Spleen (tissue), 11 donors: Measurements from ENCODE around the gene CIT. TPM values are rescaled to one million over a fixed set of nuclear protein-coding genes. Genes with fewer than 3 reads are reported as not detected.
A peak's percentile ranks its signal among the peaks of the same experiment; 100 is the strongest.

ENCODE experiments used
- DNase-seq: peaks from one replicate; pipeline ENCODE4 v3.0.0-alpha.2; 2020
- H3K27ac ChIP-seq, 8 donors: fragments of 200-600 bp; sonication (generic) in 7 of 8; 1 replicate in 4 of 8; 2 replicates in 4 of 8; pipeline versions ENCODE4 v1.5.0 to v1.8.0; 2016 to 2021; ENCODE audit warnings: inconsistent platforms in 4 of 8, mild to moderate bottlenecking in 4 of 8, moderate library complexity in 1 of 8
- H3K27me3 ChIP-seq, 7 donors: fragments of 200-600 bp; sonication (generic) in 6 of 7; replicated peaks in 1 of 7; 1 replicate in 4 of 7; 2 replicates in 3 of 7; pipeline versions ENCODE4 v1.5.0 to v1.8.0; 2016 to 2021; ENCODE audit warnings: inconsistent platforms in 3 of 7, mild to moderate bottlenecking in 1 of 7
- H3K36me3 ChIP-seq, 6 donors: fragments of 200-600 bp; sonication (generic) in 5 of 6; 1 replicate in 4 of 6; 2 replicates in 2 of 6; pipeline versions ENCODE4 v1.5.0 to v1.8.0; 2016 to 2021; ENCODE audit warnings: inconsistent platforms in 2 of 6
- H3K4me1 ChIP-seq, 6 donors: fragments of 200-600 bp; sonication (generic) in 5 of 6; 1 replicate in 3 of 6; 2 replicates in 3 of 6; pipeline versions ENCODE4 v1.5.0 to v1.8.0; 2016 to 2021; ENCODE audit warnings: inconsistent platforms in 3 of 6
- H3K4me3 ChIP-seq, 8 donors: fragments of 200-600 bp; sonication (generic) in 7 of 8; 1 replicate in 4 of 8; 2 replicates in 4 of 8; pipeline versions ENCODE4 v1.5.0 to v1.8.0; 2016 to 2021; ENCODE audit warnings: inconsistent platforms in 4 of 8, mild to moderate bottlenecking in 4 of 8, moderate library complexity in 2 of 8
- H3K9me3 ChIP-seq, 8 donors: fragments of 200-600 bp; sonication (generic) in 7 of 8; 1 replicate in 4 of 8; 2 replicates in 4 of 8; pipeline versions ENCODE4 v1.5.0 to v1.8.0; 2016 to 2021; ENCODE audit warnings: inconsistent platforms in 4 of 8
- POLR2A ChIP-seq, 3 donors: fragments of 450-650 bp; IDR thresholded peaks; one replicate each; pipeline ENCODE4 v1.5.1; 2017; ENCODE audit warnings: antibody characterized with exemption in 3 of 3, mild to moderate bottlenecking in 1 of 3
- POLR2AphosphoS5 ChIP-seq, 3 donors: sonication (generic); formaldehyde crosslinking; IDR thresholded peaks; one replicate each; pipeline ENCODE4 v1.5.1; 2017; ENCODE audit warnings: antibody characterized with exemption in 3 of 3
- WGBS, 5 donors: extraction: QIAGEN DNeasy Blood & Tissue Kit in 3 of 5; methylation state at CpG; one replicate each; pipeline versions ENCODE4 v1.1.5 to v1.1.7; 2013 to 2018; 5-methylcytosine and 5-hydroxymethylcytosine counted together
- intact Hi-C: fragments of 100-400 bp; cut with DNase I; formaldehyde crosslinking; loops from one replicate; pipeline ENCODE4 v1.15.0; 2023; ENCODE audit warnings: low total_unique reads
- polyA plus RNA-seq, 3 donors: library from polyadenylated mRNA; stranded (reverse); fragments of 200-250 nt; gene quantifications; one replicate each; pipeline ENCODE4 v1.2.1, GENCODE V29; 2013
- total RNA-seq, 7 donors: library from RNA; depleted of rRNA in 3 of 7; stranded (reverse); fragments of >200 nt in 3 of 7; fragmentation: NEBNext Ultra II Directional in 4 of 7; extraction: Animal tissue kit (Norgen Biotek cat#: 25700) in 4 of 7; gene quantifications; one replicate each; pipeline versions ENCODE4 v1.1.0 to v1.2.1, GENCODE V29; 2016 to 2021
- TF ChIP-seq, protein P1 (sequence below), 11 experiments: fragments of 200-600 bp in 7 of 11; fragments of 450-650 bp in 4 of 11; sonication (generic) in 4 of 11; IDR thresholded peaks in 8 of 11; conservative IDR thresholded peaks in 3 of 11; 1 replicate in 7 of 11; 2 replicates in 4 of 11; pipeline versions ENCODE4 v1.4.0 to v1.8.0; 2016 to 2021; ENCODE audit warnings: antibody characterized with exemption in 11 of 11, inconsistent platforms in 4 of 11, mild to moderate bottlenecking in 1 of 11
- donor health status: healthy with polysubstance abuse.
- donor health status: DM: no; HTN: no; CAD: no; lungs with moderate emphysema.
- donor health status: DM: no; HTN: no; CAD: no.
- donor health status: Bipolar disorder and iron deficiency.
- donor health status: healthy.
- donor health status: DM: no; HTN: no; CAD: no.
- donor health status: DM: yes; HTN: yes; CAD: no.

The CIT gene
- total and polyA plus RNA-seq, 10 donors, result 1.9 to 54.3 (median 24.5) TPM

- no peaks in the 10 kb centered on the region for H3K9me3 ChIP-seq
- H3K4me3 ChIP-seq, result no peak overlapping the region
- WGBS, 5 donors, result 84 to 94% (median 88%) methylated on average over 3 of the region's 3 CpGs
- no peak for DNase-seq
- intact Hi-C loops, result no loop called here
- no peaks in the 10 kb centered on the region for H3K27me3 ChIP-seq
- peaks cover 0 to 31% (median 0%) of the 10 kb centered on the region in 6 donors for H3K36me3 ChIP-seq
- H3K27ac ChIP-seq, result peak overlapping the region in 5 of 8 donors; percentile 39 to 82 (median 77)
- TF ChIP-seq, protein P1, sequence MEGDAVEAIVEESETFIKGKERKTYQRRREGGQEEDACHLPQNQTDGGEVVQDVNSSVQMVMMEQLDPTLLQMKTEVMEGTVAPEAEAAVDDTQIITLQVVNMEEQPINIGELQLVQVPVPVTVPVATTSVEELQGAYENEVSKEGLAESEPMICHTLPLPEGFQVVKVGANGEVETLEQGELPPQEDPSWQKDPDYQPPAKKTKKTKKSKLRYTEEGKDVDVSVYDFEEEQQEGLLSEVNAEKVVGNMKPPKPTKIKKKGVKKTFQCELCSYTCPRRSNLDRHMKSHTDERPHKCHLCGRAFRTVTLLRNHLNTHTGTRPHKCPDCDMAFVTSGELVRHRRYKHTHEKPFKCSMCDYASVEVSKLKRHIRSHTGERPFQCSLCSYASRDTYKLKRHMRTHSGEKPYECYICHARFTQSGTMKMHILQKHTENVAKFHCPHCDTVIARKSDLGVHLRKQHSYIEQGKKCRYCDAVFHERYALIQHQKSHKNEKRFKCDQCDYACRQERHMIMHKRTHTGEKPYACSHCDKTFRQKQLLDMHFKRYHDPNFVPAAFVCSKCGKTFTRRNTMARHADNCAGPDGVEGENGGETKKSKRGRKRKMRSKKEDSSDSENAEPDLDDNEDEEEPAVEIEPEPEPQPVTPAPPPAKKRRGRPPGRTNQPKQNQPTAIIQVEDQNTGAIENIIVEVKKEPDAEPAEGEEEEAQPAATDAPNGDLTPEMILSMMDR (IDR thresholded peaks at IDR 0.05 in 8 of 11, conservative IDR thresholded peaks at IDR 0.05 in 3 of 11), result no peak
- no peak for TF ChIP-seq POLR2A (IDR thresholded peaks at IDR 0.05)
- no peak for TF ChIP-seq POLR2AphosphoS5 (IDR thresholded peaks at IDR 0.05)
- peaks cover 0 to 9% (median 1%) of the 10 kb centered on the region in 6 donors for H3K4me1 ChIP-seq
Measured at GRCh38 chr12:119727600-119728443, 149.3 kb downstream of the CIT start.

GRCh38 chr12:119725523-119725922 is 151.6 kb downstream of the CIT start:
- WGBS, 5 donors, result 71 to 93% (median 81%) methylated on average over 4 of the region's 4 CpGs
- Histone ChIP-seq H3K27me3 (no peaks in the 10 kb centered on the region), H3K27ac (peak overlapping the region; percentile 27 to 80 (median 61)), H3K36me3 (peaks cover 0 to 34% (median 0%) of the 10 kb centered on the region in 6 donors), H3K4me3 (no peak overlapping the region), H3K4me1 (peaks cover 0 to 7% (median under 1%) of the 10 kb centered on the region in 6 donors), H3K9me3 (no peaks in the 10 kb centered on the region)
- TF ChIP-seq, protein P1 (IDR thresholded peaks at IDR 0.05 in 8 of 11, conservative IDR thresholded peaks at IDR 0.05 in 3 of 11), result no peak
- peak in 1 of 3 donors; percentile 48 for TF ChIP-seq POLR2AphosphoS5 (IDR thresholded peaks at IDR 0.05)
- no peak for DNase-seq
- intact Hi-C loops, result no loop called here

- Histone ChIP-seq H3K9me3 (no peaks in the 10 kb centered on the region), H3K27me3 (no peaks in the 10 kb centered on the region), H3K4me3 (no peak overlapping the region), H3K4me1 (peaks cover 0 to 7% (median 0%) of the 10 kb centered on the region in 6 donors), H3K27ac (no peak overlapping the region), H3K36me3 (peaks cover 0 to 43% (median 0%) of the 10 kb centered on the region in 6 donors)
- TF ChIP-seq POLR2AphosphoS5 (IDR thresholded peaks at IDR 0.05) (no peak), POLR2A (IDR thresholded peaks at IDR 0.05) (no peak)
- TF ChIP-seq, protein P1 (IDR thresholded peaks at IDR 0.05 in 8 of 11, conservative IDR thresholded peaks at IDR 0.05 in 3 of 11), result no peak
- no peak for DNase-seq
- 88 to 94% (median 90%) methylated on average over 4 of the region's 4 CpGs for WGBS, 5 donors
- intact Hi-C loops, result no loop called here
Measured at GRCh38 chr12:119721306-119721705, 155.8 kb downstream of the CIT start.

DNA sequence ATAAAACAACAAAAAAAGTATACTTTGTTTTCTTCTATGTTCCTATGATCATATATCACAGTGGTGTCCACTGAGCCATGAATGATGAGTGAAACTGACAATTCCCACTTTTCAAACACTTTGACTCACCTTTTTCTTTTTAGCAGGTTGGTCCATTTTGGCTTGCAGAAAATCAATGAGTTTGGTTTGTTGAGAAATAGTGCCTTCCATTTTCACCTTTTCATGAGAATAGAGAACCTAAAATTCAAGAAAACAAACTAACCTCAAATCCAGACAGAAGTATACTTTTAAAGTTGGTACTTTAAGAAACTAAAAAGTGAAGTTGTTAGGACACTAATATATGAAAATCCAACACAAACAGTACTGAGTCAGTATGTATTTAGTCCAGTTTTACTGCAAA is 156.8 kb downstream of the CIT start:
- H3K36me3 ChIP-seq, result peaks cover 0 to 49% (median 0%) of the 10 kb centered on the region in 6 donors
- TF ChIP-seq, protein P1 (IDR thresholded peaks at IDR 0.05 in 8 of 11, conservative IDR thresholded peaks at IDR 0.05 in 3 of 11), result no peak
- TF ChIP-seq POLR2AphosphoS5 (IDR thresholded peaks at IDR 0.05) (no peak), POLR2A (IDR thresholded peaks at IDR 0.05) (no peak)
- no peak for DNase-seq
- no peak overlapping the region for H3K4me3 ChIP-seq
- H3K4me1 ChIP-seq, result peaks cover 0 to 8% (median 0%) of the 10 kb centered on the region in 6 donors
- no peak overlapping the region for H3K27ac ChIP-seq
- no peaks in the 10 kb centered on the region for H3K27me3 ChIP-seq
- no peaks in the 10 kb centered on the region for H3K9me3 ChIP-seq
- intact Hi-C loops, result no loop called here
